Activated CD4-positive, alpha-beta T cell treated with anti-CD3 and anti-CD28 coated beads, Interleukin-2, Interleukin-6, amounts not matched to agents 100 ng/mL and 50 ng/mL, durations not matched to agents 16 hours and 8 hours (primary cell): ENCODE measurements around the gene DNAH11.
"Not testable (repeated sequence)": the region's sequence is repeated elsewhere in the genome, so short reads cannot be mapped to it uniquely, and the experiment has no call there.

Experiments
- DNase-seq: peaks from one replicate; pipeline ENCODE4 v3.0.0-alpha.2; 2020

DNAH11 gene

DNA sequence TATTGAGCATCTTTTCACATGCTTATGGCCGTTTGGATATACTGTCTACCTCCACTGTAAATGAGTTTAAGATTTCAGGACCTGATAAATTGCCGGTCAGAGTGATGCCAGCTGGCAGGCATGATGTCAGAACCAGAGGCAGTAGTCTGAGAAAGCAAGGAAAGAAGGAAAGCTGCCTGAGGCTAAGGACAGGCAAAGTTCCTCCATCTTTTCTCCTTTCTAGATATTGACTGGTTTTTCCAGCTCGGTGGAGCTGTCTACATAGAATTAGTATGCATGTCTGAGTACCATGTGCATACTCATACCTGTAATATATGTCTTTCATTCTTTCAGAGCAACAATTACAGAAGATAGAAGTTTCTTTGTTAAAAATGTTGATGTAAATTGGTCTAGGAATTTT lies 350.6 kb downstream of the DNAH11 start:
- DNase-seq = no peak

GRCh38 chr7:21898265-21898930 lies 355.6 kb downstream of the DNAH11 start:
- DNase-seq = peak; percentile 4

- no peak for DNase-seq
These were observed 359.4 kb downstream of the DNAH11 start for GRCh38 chr7:21902240-21902639.

GRCh38 chr7:21903020-21903786 lies 360.4 kb downstream of the DNAH11 start:
- no peak for DNase-seq

- DNase-seq = no peak
These were observed 365.9 kb downstream of the DNAH11 start for GRCh38 chr7:21908746-21909145.

DNA sequence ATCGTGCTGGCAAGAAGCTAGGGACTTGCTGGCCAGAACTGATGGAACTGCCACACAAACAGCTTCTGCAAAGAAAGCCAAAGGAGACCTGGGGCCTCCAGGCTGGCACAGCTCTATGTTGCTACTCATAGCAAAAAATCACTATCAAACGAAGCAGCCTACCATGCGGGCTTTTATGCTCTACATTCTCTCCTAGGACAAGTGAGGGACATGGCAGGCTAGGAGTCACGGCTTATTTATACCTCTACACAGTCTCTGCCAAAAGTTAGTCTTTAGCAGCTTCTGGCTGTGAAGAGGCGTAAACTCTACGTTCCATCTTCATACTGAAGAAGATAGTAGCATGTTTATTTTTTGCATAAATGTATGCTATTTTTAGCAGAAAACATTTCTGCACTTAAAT lies 367.4 kb downstream of the DNAH11 start:
- DNase-seq = no peak

- no peak for DNase-seq
These were observed 368.6 kb downstream of the DNAH11 start for GRCh38 chr7:21911341-21911875.

DNA sequence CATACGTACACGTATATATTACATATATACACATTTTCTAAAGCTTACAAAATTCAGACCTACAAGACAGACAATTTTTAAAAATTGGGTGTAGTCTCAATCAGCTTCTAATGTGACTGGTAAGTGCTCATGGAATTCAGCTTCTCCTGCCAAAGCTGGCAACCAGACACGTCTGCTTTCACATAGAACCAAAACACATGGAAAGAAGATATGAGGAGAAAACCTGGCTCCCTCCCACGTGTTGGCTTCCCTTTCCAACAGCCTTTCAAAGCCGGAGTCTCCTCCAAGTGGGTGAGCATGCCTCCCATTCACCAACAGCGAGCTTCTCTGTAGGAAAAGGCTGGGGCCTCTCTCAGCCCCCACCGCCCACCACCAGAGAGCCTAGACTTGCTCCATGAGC lies 369.5 kb downstream of the DNAH11 start:
- no peak for DNase-seq

- no peak for DNase-seq
These were observed 370.3 kb downstream of the DNAH11 start for GRCh38 chr7:21912931-21913780.

DNA sequence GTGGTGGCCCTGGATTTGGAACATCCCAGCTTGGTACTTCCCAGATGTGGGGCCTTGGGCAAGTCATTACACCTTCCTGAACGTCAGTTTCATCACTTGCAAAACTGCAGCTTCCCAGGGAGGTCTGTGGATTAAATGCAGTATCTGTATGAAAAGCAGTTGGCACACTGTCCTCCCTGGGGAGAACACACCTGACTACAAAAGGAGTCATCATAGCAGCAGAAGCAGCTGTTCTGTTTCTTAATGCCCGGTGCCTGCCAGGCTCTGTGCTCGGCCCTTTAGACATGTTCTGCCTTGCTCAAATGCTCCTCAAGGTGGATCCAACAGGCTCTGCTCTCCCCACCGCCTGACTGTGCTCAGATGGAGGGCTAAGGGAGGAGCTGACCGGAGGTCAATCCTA lies 371.8 kb downstream of the DNAH11 start:
- no peak for DNase-seq

- DNase-seq = no peak
These were observed 372.3 kb downstream of the DNAH11 start for GRCh38 chr7:21915140-21915539.

DNA sequence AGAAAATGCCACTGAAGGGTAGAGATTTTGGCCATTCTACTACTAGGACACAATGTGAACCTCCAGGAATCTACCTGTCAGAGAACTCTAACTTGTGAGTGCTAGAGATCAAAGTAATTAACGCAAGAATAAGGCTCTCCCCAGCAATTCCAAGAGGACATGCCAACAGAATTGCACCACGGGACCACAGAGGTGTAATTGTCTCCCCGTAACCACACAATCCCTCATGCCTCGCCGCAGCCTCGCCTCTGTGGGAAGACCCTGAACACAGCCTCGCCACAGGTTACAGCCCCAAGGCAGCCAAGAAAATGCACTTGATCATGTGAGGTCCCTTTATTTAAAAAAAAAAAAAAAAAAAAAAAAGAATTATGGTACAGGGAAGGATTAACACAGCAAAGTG lies 373.3 kb downstream of the DNAH11 start:
- no peak for DNase-seq

GRCh38 chr7:21916629-21917028 lies 373.8 kb downstream of the DNAH11 start:
- no peak for DNase-seq

- DNase-seq = no peak
These were observed 375.4 kb downstream of the DNAH11 start for GRCh38 chr7:21918216-21918615.

GRCh38 chr7:21920936-21921335 lies 378.1 kb downstream of the DNAH11 start:
- no peak for DNase-seq

DNA sequence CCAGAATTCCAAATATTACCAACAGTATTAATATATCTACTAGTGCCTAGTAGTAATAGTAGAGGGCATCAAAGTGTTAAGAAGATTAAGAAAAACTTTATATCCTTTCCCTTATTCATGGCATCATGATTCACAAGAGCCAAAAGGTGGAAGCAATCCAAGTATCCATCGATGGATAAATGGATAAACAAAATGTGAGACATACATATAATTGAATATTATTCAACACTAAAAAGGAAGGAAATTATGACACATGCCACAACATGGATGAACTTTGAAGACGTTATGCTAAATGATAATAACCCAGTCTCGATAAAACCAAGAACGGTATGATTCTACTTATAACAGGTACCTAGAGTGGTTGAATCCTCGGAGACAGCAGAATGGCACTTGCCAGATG lies 379.8 kb downstream of the DNAH11 start:
- no peak for DNase-seq

DNA sequence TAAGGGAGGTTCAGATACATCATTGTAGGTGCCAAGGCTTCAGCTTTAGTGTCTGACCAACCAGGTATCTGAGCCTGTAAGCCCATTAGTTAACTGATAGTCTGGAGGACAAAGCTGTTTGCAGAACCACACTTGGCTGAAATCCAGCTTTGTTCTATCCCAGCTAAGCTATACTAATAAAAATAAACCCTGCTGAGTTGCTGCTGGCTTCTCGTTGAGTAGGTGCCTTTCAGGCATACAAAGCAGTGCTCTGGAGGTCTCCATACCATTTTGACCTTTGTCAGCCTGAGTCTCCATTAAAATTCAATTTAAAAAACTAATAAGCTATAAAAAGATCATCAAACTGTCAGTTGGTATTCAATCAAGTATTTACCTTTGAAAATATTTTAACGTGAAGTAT lies 380.8 kb downstream of the DNAH11 start:
- no peak for DNase-seq

DNA sequence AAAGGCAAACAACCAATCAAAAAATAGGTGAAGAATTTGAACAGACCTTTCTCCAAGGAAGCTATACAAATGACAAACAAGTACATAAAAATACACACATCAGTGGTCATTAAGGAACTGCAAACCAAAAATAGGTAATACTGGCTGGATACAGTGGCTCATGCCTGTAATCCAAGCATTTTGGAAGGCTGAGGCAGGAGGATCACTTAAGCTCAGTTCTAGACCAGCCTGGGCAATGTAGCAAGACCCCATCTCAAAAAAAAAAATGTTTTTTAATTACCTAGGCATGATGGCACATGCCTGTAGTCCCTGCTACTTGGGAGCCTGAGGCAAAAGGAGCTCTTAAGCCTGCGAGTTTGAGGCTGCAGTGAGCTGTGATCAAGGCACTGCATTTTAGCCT lies 383.6 kb downstream of the DNAH11 start:
- DNase-seq = no peak

GRCh38 chr7:21927693-21928092 lies 384.9 kb downstream of the DNAH11 start:
- no peak for DNase-seq

- not testable (repeated sequence) for DNase-seq
These were observed 390.5 kb downstream of the DNAH11 start for GRCh38 chr7:21933293-21933692.

GRCh38 chr7:21934808-21935207 lies 392.0 kb downstream of the DNAH11 start:
- no peak for DNase-seq

DNA sequence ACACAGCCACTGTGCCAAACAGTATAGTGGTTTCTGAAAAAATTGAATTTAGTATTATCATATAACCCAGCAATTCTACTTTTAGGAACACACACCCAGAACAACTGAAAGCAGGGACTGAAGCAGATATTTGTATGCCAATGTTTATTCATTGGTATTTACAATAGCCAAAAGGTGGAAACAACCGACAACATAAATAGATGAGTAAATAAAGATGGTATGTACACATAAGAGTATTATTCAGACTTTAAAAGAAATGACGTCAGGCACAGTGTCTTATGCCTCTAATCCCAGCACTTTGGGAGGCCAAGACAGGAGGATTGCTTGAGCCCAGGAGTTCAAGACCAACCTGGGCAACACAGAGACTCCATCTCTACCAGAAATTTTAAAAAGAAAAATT lies 395.6 kb downstream of the DNAH11 start:
- no peak for DNase-seq

DNA sequence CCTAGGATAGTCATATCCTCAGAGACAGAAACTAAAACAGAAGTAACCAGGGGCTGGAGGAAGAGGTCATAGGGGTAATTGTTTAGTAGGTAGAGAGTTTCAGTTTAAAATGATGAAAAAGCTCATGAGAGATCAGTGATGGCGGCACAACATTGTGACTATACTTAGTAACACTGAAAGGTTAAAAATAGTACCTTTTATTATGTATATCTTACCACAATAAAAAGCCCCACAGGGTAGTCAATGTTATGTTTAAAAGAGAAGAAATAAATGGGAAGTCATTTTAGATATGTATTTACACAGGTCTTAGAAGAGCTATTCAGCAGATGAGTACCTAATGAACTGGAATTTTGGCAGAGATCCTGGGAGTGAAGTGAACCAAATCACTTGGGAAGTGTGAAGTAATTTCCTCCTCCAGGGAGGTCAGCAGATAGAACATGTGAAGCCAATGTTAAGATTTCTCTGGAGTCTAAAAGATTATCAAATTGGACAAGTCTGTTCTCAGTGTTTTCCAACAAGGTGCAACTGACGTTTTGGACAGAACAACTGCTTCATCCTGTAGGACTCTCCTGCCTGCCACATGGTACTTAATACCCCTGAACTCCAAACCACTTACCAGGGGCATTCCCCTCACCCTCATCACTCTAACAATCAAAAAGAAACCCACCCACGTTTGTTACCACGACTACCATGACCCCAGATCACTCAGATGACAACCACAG lies 396.5 kb downstream of the DNAH11 start:
- peak; percentile 87 for DNase-seq
